Suprapubic skin (tissue), 4 donors: ENCODE data around the gene ATP6V1E1.

ENCODE experiments used
- POLR2A ChIP-seq, 2 donors: fragments of 450-650 bp; IDR thresholded peaks; one replicate each; pipeline ENCODE4 v1.6.1; 2017; ENCODE audit warnings: antibody characterized with exemption in 2 of 2, mild to moderate bottlenecking in 2 of 2, moderate library complexity in 2 of 2
- POLR2AphosphoS5 ChIP-seq, 3 donors: sonication (generic); formaldehyde crosslinking; IDR thresholded peaks; one replicate each; pipeline ENCODE4 v1.6.1; 2017; ENCODE audit warnings: antibody characterized with exemption in 3 of 3
- TF ChIP-seq, protein P1 (sequence below), 2 donors: fragments of 200-600 bp in 1 of 2; fragments of 450-650 bp in 1 of 2; sonication (generic) in 1 of 2; IDR thresholded peaks; one replicate each; pipeline ENCODE4 v1.5.1; 2016 to 2019; ENCODE audit warnings: antibody characterized with exemption in 2 of 2, mild to moderate bottlenecking in 1 of 2, moderate library complexity in 1 of 2

DNA sequence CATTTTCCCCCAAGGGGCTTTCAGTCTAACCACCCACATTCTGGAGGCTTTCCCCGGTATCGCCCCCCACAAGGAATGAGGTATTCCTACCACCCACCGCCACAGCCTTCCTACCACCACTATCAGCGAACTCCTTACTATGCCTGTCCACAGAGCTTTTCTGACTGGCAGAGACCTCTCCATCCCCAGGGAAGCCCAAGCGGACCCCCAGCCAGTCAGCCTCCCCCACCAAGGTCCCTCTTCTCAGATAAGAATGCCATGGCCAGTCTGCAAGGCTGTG is 79.9 kb downstream of the ATP6V1E1 start:
- TF ChIP-seq, protein P1, sequence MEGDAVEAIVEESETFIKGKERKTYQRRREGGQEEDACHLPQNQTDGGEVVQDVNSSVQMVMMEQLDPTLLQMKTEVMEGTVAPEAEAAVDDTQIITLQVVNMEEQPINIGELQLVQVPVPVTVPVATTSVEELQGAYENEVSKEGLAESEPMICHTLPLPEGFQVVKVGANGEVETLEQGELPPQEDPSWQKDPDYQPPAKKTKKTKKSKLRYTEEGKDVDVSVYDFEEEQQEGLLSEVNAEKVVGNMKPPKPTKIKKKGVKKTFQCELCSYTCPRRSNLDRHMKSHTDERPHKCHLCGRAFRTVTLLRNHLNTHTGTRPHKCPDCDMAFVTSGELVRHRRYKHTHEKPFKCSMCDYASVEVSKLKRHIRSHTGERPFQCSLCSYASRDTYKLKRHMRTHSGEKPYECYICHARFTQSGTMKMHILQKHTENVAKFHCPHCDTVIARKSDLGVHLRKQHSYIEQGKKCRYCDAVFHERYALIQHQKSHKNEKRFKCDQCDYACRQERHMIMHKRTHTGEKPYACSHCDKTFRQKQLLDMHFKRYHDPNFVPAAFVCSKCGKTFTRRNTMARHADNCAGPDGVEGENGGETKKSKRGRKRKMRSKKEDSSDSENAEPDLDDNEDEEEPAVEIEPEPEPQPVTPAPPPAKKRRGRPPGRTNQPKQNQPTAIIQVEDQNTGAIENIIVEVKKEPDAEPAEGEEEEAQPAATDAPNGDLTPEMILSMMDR (IDR thresholded peaks at IDR 0.05): no peak
- TF ChIP-seq POLR2A (IDR thresholded peaks at IDR 0.05): no peak
- no peak for TF ChIP-seq POLR2AphosphoS5 (IDR thresholded peaks at IDR 0.05)
